Keratinocyte (primary cell): ENCODE data around the gene FOXP2. TPM values are rescaled to one million over a fixed set of nuclear protein-coding genes. Genes with fewer than 3 reads are reported as not detected.

Source experiments
- DNase-seq: peaks from one replicate; pipeline ENCODE4 v3.0.0-alpha.2; 2011; ENCODE audit warnings: low read depth, missing footprints, low spot score
- FAIRE-seq: peaks from 2 replicates; lab custom pipeline; 2011; peaks lifted over from hg19 to GRCh38; lab: Jason Lieb, UNC
- H2AFZ ChIP-seq: 2 replicates; pipeline ENCODE4 v1.6.0; 2012; ENCODE audit warnings: low read length, control low read depth, inconsistent platforms; ENCODE audit not compliant: control insufficient read depth
- H3K27ac ChIP-seq: 2 replicates; pipeline ENCODE4 v1.5.1; 2011; ENCODE audit warnings: low read length; ENCODE audit not compliant: control insufficient read depth, insufficient read depth
- H3K27me3 ChIP-seq: 3 replicates; pipeline ENCODE4 v1.6.0; 2011; ENCODE audit warnings: low read length; ENCODE audit not compliant: control insufficient read depth, insufficient read depth; ENCODE audit errors: extremely low read depth
- H3K36me3 ChIP-seq, 2 experiments: 2 replicates in 1 of 2; 3 replicates in 1 of 2; pipeline ENCODE4 v1.5.1; 2011; ENCODE audit warnings: low read length in 2 of 2, mild to moderate bottlenecking in 1 of 2; ENCODE audit not compliant: control insufficient read depth in 2 of 2, insufficient read depth in 2 of 2; ENCODE audit errors: extremely low read depth in 1 of 2
- H3K4me1 ChIP-seq: 3 replicates; pipeline ENCODE4 v1.5.1; 2011; ENCODE audit warnings: low read length; ENCODE audit not compliant: control insufficient read depth, insufficient read depth; ENCODE audit errors: extremely low read depth
- H3K4me2 ChIP-seq: 3 replicates; pipeline ENCODE4 v1.6.0; 2011; ENCODE audit warnings: low read depth, low read length; ENCODE audit not compliant: control insufficient read depth, insufficient read depth; ENCODE audit errors: extremely low read depth
- H3K4me3 ChIP-seq, 3 experiments: fragments of 200-600 bp in 1 of 3; sonication (generic) in 1 of 3; 2 replicates in 2 of 3; 3 replicates in 1 of 3; pipeline ENCODE4 v1.5.1; 2011 to 2016; ENCODE audit warnings: low read length in 3 of 3, mild to moderate bottlenecking in 3 of 3, control low read depth in 2 of 3, inconsistent platforms in 1 of 3, low read depth in 1 of 3, mixed read lengths in 1 of 3, mixed run types in 1 of 3, moderate library complexity in 1 of 3; ENCODE audit not compliant: control insufficient read depth in 2 of 3, insufficient read depth in 2 of 3; ENCODE audit errors: extremely low read depth in 1 of 3
- H3K79me2 ChIP-seq: 2 replicates; pipeline ENCODE4 v1.6.0; 2012; ENCODE audit warnings: low read length; ENCODE audit not compliant: control insufficient read depth, insufficient read depth
- H3K9ac ChIP-seq: 3 replicates; pipeline ENCODE4 v1.6.0; 2011; ENCODE audit warnings: low read length; ENCODE audit not compliant: control insufficient read depth, insufficient read depth; ENCODE audit errors: extremely low read depth
- H3K9me1 ChIP-seq: 3 replicates; pipeline ENCODE4 v1.6.0; 2011; ENCODE audit warnings: low read length; ENCODE audit not compliant: control insufficient read depth, insufficient read depth; ENCODE audit errors: extremely low read depth
- H3K9me3 ChIP-seq: 2 replicates; pipeline ENCODE4 v1.5.1; 2012; ENCODE audit warnings: low read depth, low read length; ENCODE audit not compliant: control insufficient read depth
- H4K20me1 ChIP-seq: 3 replicates; pipeline ENCODE4 v1.6.0; 2011; ENCODE audit warnings: low read length; ENCODE audit not compliant: control insufficient read depth, insufficient read depth; ENCODE audit errors: extremely low read depth
- EZH2 ChIP-seq: IDR thresholded peaks from one replicate; pipeline ENCODE4 v1.6.1; 2012; ENCODE audit warnings: inconsistent platforms, mild to moderate bottlenecking, low read length, moderate library complexity
- dilution Hi-C: fragments of 300-500 bp; cut with MboI; formaldehyde crosslinking; loops from one replicate; pipeline ENCODE4 v1.7.0; 2020; ENCODE audit warnings: low sequenced_read_pairs; ENCODE audit not compliant: extremely low pct_ligation_motif_present
- polyA plus RNA-seq, 5 experiments: library from polyadenylated mRNA; depleted of rRNA in 3 of 5; stranded (reverse) in 3 of 5; stranded (forward) in 1 of 5; unstranded in 1 of 5; fragments of >200 nt; gene quantifications; 1 replicate in 1 of 5; 2 replicates in 3 of 5; 3 replicates in 1 of 5; pipeline versions ENCODE4 v1.2.1 to v1.2.3, GENCODE V29; 2011 to 2012; ENCODE audit warnings: missing spikeins in 2 of 5, low read depth in 1 of 5, low replicate concordance in 1 of 5
- TF ChIP-seq, protein P1 (sequence below), 3 experiments: IDR thresholded peaks in 1 of 3; conservative IDR thresholded peaks in 1 of 3; optimal IDR thresholded peaks in 1 of 3; 2 replicates in 2 of 3; 3 replicates in 1 of 3; pipeline versions ENCODE3 to v1.5.1; 2011; ENCODE audit warnings: low read length in 3 of 3, mild to moderate bottlenecking in 3 of 3, moderate library complexity in 2 of 3, control low read depth in 1 of 3, inconsistent platforms in 1 of 3; ENCODE audit not compliant: insufficient read depth in 2 of 3; ENCODE audit errors: extremely low read depth in 1 of 3

Gene FOXP2
- polyA plus RNA-seq, 1 donor (not counting 4 experiments of a cell fraction or from before 2014, with no cell fraction given), result 0.98 TPM

DNA sequence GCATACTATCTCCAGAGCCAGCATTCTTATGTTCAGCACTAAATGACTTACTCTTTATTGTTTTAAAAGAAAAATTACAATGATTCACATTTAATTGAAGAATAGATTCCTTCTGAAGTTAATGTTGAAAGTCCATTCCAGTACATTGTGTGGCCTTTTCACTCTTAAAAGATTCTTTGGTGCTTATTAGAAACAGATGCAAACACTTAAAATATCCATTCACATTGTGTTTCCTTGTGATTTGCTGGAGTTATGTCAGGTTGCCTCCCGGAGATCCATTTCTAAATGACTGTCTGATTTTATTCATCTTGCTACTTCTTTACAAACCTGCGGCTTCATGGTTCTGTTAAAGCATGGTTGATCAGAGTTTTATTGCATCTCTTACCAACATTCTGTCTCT is 152.8 kb downstream of the FOXP2 start:
- dilution Hi-C loops, result no loop called here
- Histone ChIP-seq H3K9ac (no peak overlapping the region), H2AFZ (no peak overlapping the region), H3K4me3 (no peak overlapping the region), H3K27ac (no peak overlapping the region), H3K4me2 (no peak overlapping the region), H4K20me1 (no peaks in the 10 kb centered on the region), H3K9me1 (no peaks in the 10 kb centered on the region), H3K79me2 (no peaks in the 10 kb centered on the region), H3K4me1 (no peaks in the 10 kb centered on the region), H3K9me3 (no peaks in the 10 kb centered on the region), H3K27me3 (no peaks in the 10 kb centered on the region), H3K36me3 (no peaks in the 10 kb centered on the region)
- TF ChIP-seq, protein P1, sequence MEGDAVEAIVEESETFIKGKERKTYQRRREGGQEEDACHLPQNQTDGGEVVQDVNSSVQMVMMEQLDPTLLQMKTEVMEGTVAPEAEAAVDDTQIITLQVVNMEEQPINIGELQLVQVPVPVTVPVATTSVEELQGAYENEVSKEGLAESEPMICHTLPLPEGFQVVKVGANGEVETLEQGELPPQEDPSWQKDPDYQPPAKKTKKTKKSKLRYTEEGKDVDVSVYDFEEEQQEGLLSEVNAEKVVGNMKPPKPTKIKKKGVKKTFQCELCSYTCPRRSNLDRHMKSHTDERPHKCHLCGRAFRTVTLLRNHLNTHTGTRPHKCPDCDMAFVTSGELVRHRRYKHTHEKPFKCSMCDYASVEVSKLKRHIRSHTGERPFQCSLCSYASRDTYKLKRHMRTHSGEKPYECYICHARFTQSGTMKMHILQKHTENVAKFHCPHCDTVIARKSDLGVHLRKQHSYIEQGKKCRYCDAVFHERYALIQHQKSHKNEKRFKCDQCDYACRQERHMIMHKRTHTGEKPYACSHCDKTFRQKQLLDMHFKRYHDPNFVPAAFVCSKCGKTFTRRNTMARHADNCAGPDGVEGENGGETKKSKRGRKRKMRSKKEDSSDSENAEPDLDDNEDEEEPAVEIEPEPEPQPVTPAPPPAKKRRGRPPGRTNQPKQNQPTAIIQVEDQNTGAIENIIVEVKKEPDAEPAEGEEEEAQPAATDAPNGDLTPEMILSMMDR (optimal IDR thresholded peaks at IDR 0.05 in 1 of 3, IDR thresholded peaks at IDR 0.05 in 1 of 3, conservative IDR thresholded peaks at IDR 0.05 in 1 of 3; ENCODE audit: extremely low read depth in 1 of 3, insufficient read depth in 2 of 3, low read length in 3 of 3), result no peak
- TF ChIP-seq EZH2, result no peak
- FAIRE-seq (no peak), DNase-seq (no peak)

DNA sequence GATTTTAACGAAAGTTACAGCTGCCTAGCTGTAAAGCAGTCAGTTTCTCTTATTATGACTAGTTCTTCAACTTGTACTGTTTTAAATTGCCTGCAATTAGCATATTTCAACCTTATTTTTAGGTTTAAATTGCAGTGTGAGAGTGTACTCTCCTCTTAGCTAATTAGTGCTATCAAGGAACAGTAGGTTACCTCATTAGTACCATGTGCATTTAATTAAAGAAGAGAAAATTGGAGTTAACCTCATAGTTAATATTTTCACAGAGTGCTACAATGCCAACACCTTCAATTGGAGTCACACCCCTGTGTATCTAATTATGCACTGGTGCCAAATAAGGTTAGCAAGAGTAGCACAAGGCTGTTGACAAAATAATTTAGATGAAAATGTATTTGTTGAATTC is 154.6 kb downstream of the FOXP2 start:
- dilution Hi-C loops, result no loop called here
- TF ChIP-seq, protein P1 (optimal IDR thresholded peaks at IDR 0.05 in 1 of 3, IDR thresholded peaks at IDR 0.05 in 1 of 3, conservative IDR thresholded peaks at IDR 0.05 in 1 of 3; ENCODE audit: extremely low read depth in 1 of 3, insufficient read depth in 2 of 3, low read length in 3 of 3), result no peak
- TF ChIP-seq EZH2, result no peak
- DNase-seq, result no peak
- Histone ChIP-seq H3K36me3 (no peaks in the 10 kb centered on the region), H3K79me2 (no peaks in the 10 kb centered on the region), H3K9me1 (no peaks in the 10 kb centered on the region), H3K27ac (no peak overlapping the region), H4K20me1 (no peaks in the 10 kb centered on the region), H3K27me3 (no peaks in the 10 kb centered on the region), H3K4me3 (no peak overlapping the region), H3K9ac (no peak overlapping the region), H3K9me3 (no peaks in the 10 kb centered on the region), H3K4me2 (no peak overlapping the region), H3K4me1 (no peaks in the 10 kb centered on the region), H2AFZ (no peak overlapping the region)
- no peak for FAIRE-seq
